Testis (tissue), 2 donors: ENCODE results near the gene LRRC8C.

Experiments used
- CTCF ChIP-seq, 3 experiments: fragments of 450-650 bp in 2 of 3; fragments of 200-600 bp in 1 of 3; sonication (generic) in 1 of 3; IDR thresholded peaks; one replicate each; pipeline ENCODE4 v1.5.1; 2016 to 2019; ENCODE audit warnings: antibody characterized with exemption in 3 of 3, mild to moderate bottlenecking in 2 of 3, moderate library complexity in 1 of 3
- POLR2A ChIP-seq: fragments of 450-650 bp; IDR thresholded peaks from one replicate; pipeline ENCODE4 v1.6.1; 2017; ENCODE audit warnings: antibody characterized with exemption, mild to moderate bottlenecking, moderate library complexity

- TF ChIP-seq CTCF (IDR thresholded peaks at IDR 0.05) (no peak), POLR2A (no peak)
Observed at GRCh38 chr1:89588480-89588879, 44.4 kb upstream of the LRRC8C start.
